K562 (cell line): Measurements from ENCODE around the gene TARBP1. TPM values are rescaled to one million over a fixed set of nuclear protein-coding genes. Genes with fewer than 3 reads are reported as not detected.

Experiments
- CEBPB ChIP-seq: fragments of 450-650 bp; IDR thresholded peaks from 2 replicates; pipeline ENCODE4 v1.6.1; 2016; ENCODE audit warnings: missing genetic modification characterization, missing compliant biosample characterization
- CEBPZ ChIP-seq: fragments of 150-350 bp; IDR thresholded peaks from 2 replicates; pipeline ENCODE4 v1.6.1; 2014; ENCODE audit warnings: low read depth, mild to moderate bottlenecking, low read length, borderline replicate concordance
- EGR1 ChIP-seq: fragments of 450-650 bp; conservative IDR thresholded peaks from 2 replicates; pipeline ENCODE4 v1.6.1; 2017; ENCODE audit warnings: mild to moderate bottlenecking
- HBP1 ChIP-seq: fragments of 450-650 bp; formaldehyde crosslinking; IDR thresholded peaks from 2 replicates; pipeline ENCODE4 v1.4.0; 2022; ENCODE audit warnings: missing genetic modification characterization
- MAFF ChIP-seq: IDR thresholded peaks from 2 replicates; pipeline ENCODE4 v1.6.1; 2012; ENCODE audit warnings: low read length, improper control_type of control experiment
- MIER1 ChIP-seq: fragments of 450-650 bp; IDR thresholded peaks from 2 replicates; pipeline ENCODE4 v1.6.1; 2016; ENCODE audit warnings: antibody characterized with exemption, mild to moderate bottlenecking, low read depth
- NCOA2 ChIP-seq, 2 experiments: fragments of 450-650 bp; IDR thresholded peaks; 2 replicates each; pipeline ENCODE4 v1.6.1; 2018; ENCODE audit warnings: mild to moderate bottlenecking in 2 of 2, moderate library complexity in 1 of 2; ENCODE audit not compliant: partially characterized antibody in 2 of 2
- PHF20 ChIP-seq: fragments of 450-650 bp; IDR thresholded peaks from 2 replicates; pipeline ENCODE4 v1.6.1; 2018; ENCODE audit not compliant: partially characterized antibody
- POLR2A ChIP-seq: fragments of 450-650 bp; conservative IDR thresholded peaks from 2 replicates; pipeline ENCODE4 v1.6.1; 2016
- RNF2 ChIP-seq: sonication (generic); IDR thresholded peaks from 2 replicates; pipeline ENCODE4 v1.6.1; 2016
- SAP30 ChIP-seq: fragments of 200-600 bp; sonication (generic); IDR thresholded peaks from 2 replicates; pipeline ENCODE4 v1.6.1; 2012; ENCODE audit warnings: borderline replicate concordance, low read depth, mild to moderate bottlenecking, moderate library complexity, low read length, control low read depth, inconsistent platforms; ENCODE audit not compliant: insufficient read depth, poor library complexity, severe bottlenecking
- SNIP1 ChIP-seq: fragments of 450-650 bp; IDR thresholded peaks from 2 replicates; pipeline ENCODE4 v1.7.1; 2017; ENCODE audit warnings: low read depth, mild to moderate bottlenecking
- SREBF1 ChIP-seq: fragments of 150-350 bp; IDR thresholded peaks from 2 replicates; pipeline ENCODE4 v1.6.1; 2014; ENCODE audit warnings: antibody characterized with exemption, low read depth, low read length, borderline replicate concordance
- ZBTB49 ChIP-seq: sonication (generic); formaldehyde crosslinking; IDR thresholded peaks from 2 replicates; pipeline ENCODE4 v1.8.0; 2022; ENCODE audit warnings: missing genetic modification reagents, mild to moderate bottlenecking, borderline replicate concordance
- ZBTB5 ChIP-seq: fragments of 450-650 bp; IDR thresholded peaks from 2 replicates; pipeline ENCODE4 v1.6.1; 2017; ENCODE audit warnings: antibody characterized with exemption
- ZEB2 ChIP-seq: fragments of 450-650 bp; IDR thresholded peaks from 2 replicates; pipeline ENCODE4 v1.6.1; 2016
- ZNF174 ChIP-seq: fragments of 250-450 bp; sonication (Bioruptor Pico); IDR thresholded peaks from 2 replicates; pipeline ENCODE4 v1.4.0; 2020; ENCODE audit warnings: mild to moderate bottlenecking
- polyA plus RNA-seq, 8 experiments: library from polyadenylated mRNA; depleted of rRNA in 4 of 8; stranded (reverse) in 5 of 8; unstranded in 3 of 8; fragments of >200 nt; fragmentation: Nextera tagmentation in 2 of 8; fragmentation: Illumina TruSeq in 1 of 8; extraction: Ambion mirVana in 2 of 8; extraction: Trizol in 1 of 8; gene quantifications; 2 replicates each; pipeline versions ENCODE4 v1.2.1 to v1.2.3, GENCODE V29; 2011 to 2014; ENCODE audit warnings: inconsistent platforms in 1 of 8, missing spikeins in 1 of 8
- total RNA-seq, 7 experiments: library from RNA; depleted of rRNA in 6 of 7; stranded (reverse); fragments of >200 nt in 6 of 7; fragmentation: Illumina TruSeq in 2 of 7; extraction: Trizol in 2 of 7; gene quantifications; 2 replicates each; pipeline versions ENCODE4 v1.2.1 to v1.2.3, GENCODE V29; 2011 to 2021; ENCODE audit warnings: low replicate concordance in 1 of 7

TARBP1 gene
- total and polyA plus RNA-seq, 9 of the 15 experiments (the other 6 are each of a cell fraction or from before 2014, with no cell fraction given): 8.8 to 48.0 (median 22.9) TPM

GRCh38 chr1:234373064-234373958, 105.7 kb downstream of the TARBP1 start, which contains the start of gene COA6 (continued):
- TF ChIP-seq CEBPZ: 0 out of 2 replicates have a peak, but pooled peaks have one; percentile 23
- peak; percentile 93 for TF ChIP-seq PHF20
- peak; percentile 99 for TF ChIP-seq EGR1
- TF ChIP-seq SAP30: peak; percentile 82
- TF ChIP-seq POLR2A: peak; percentile 100
- peak; percentile 37; the same call in 1 of the 2 replicates for TF ChIP-seq CEBPB (tag)
- peak; percentile 96 for TF ChIP-seq ZEB2
- TF ChIP-seq ZBTB5: no peak
- TF ChIP-seq NCOA2 (IDR thresholded peaks at IDR 0.05; ENCODE audit: partially characterized antibody in 2 of 2): no peak
- TF ChIP-seq SREBF1: no peak
- no peak for TF ChIP-seq ZBTB49 (CRISPR knock-in tag)
- peak; percentile 93 for TF ChIP-seq RNF2
- TF ChIP-seq ZNF174 (CRISPR knock-in tag): no peak
- TF ChIP-seq SNIP1: peak; percentile 40; the same call in 1 of the 2 replicates
- TF ChIP-seq MAFF: no peak
- 0 out of 2 replicates have a peak, but pooled peaks have one; percentile 16 for TF ChIP-seq MIER1
- TF ChIP-seq HBP1 (CRISPR knock-in tag): peak; percentile 92
